Right cardiac atrium (tissue), 5 donors: ENCODE results near the gene MSLN. TPM values are rescaled to one million over a fixed set of nuclear protein-coding genes. Genes with fewer than 3 reads are reported as not detected.
A peak's percentile ranks its signal among the peaks of the same experiment; 100 is the strongest.

Experiments
- ATAC-seq, 2 donors: fragments of 200-7000 bp; cut with Tn5 transposase; one replicate each; pipeline versions ENCODE4 v1.8.0 to v1.9.1; 2020; ENCODE audit warnings: moderate library complexity in 2 of 2, mild to moderate bottlenecking in 1 of 2
- DNase-seq, 3 donors: peaks; one replicate each; pipeline ENCODE4 v3.0.0-alpha.2; 2020
- H3K27ac ChIP-seq: one replicate; pipeline ENCODE4 v1.5.1; 2013; ENCODE audit warnings: mild to moderate bottlenecking, low read length, control low read depth, moderate library complexity
- H3K27me3 ChIP-seq: one replicate; pipeline ENCODE4 v1.6.1; 2013; ENCODE audit not compliant: control insufficient read depth, insufficient read depth
- H3K4me1 ChIP-seq: one replicate; pipeline ENCODE4 v1.6.1; 2013; ENCODE audit warnings: low read length; ENCODE audit not compliant: control insufficient read depth, insufficient read depth
- H3K4me3 ChIP-seq: one replicate; pipeline ENCODE4 v1.5.1; 2013; ENCODE audit warnings: low read length, control low read depth
- H3K9me3 ChIP-seq: one replicate; pipeline ENCODE4 v1.6.1; 2013; ENCODE audit warnings: low read length; ENCODE audit not compliant: control insufficient read depth
- WGBS: extraction: QIAGEN DNeasy Blood & Tissue Kit; methylation state at CpG from one replicate; pipeline ENCODE4 v1.1.7; 2013; 5-methylcytosine and 5-hydroxymethylcytosine counted together
- intact Hi-C, 4 donors: fragments of 100-400 bp; cut with DNase I; formaldehyde crosslinking; loops; one replicate each; pipeline versions ENCODE4 v1.11.0 to v1.14.0; 2022 to 2023
- polyA plus RNA-seq: library from polyadenylated mRNA; stranded (reverse); fragments of 200-250 nt; gene quantifications from one replicate; pipeline ENCODE4 v1.2.3, GENCODE V29; 2013
- total RNA-seq, 4 donors: library from RNA; stranded (reverse); fragmentation: NEBNext Ultra II Directional; extraction: Animal tissue kit (Norgen Biotek cat#: 25700); gene quantifications; one replicate each; pipeline ENCODE4 v1.2.1, GENCODE V29; 2021
- donor health status: healthy with polysubstance abuse.
- donor health status: DM: no; HTN: yes; CAD: no.
- donor health status: DM: no; HTN: no; CAD: no.
- donor health status: DM: no; HTN: yes; CAD: no; lungs with severe emphysema.
- donor health status: DM: yes; HTN: yes; CAD: no.

MSLN gene
- total and polyA plus RNA-seq, 5 donors, result 0.92 to 3.1 (median 1.0) TPM; not detected in 2

- DNase-seq (no peak), ATAC-seq (no peak)
- Histone ChIP-seq H3K4me1 (no peaks in the 10 kb centered on the region), H3K9me3 (no peaks in the 10 kb centered on the region), H3K4me3 (no peak overlapping the region), H3K27ac (no peak overlapping the region), H3K27me3 (no peaks in the 10 kb centered on the region)
- intact Hi-C loops, result no loop called here
- 93% methylated on average over 22 of the region's 22 CpGs for WGBS
Measured at GRCh38 chr16:797686-798085, 37.2 kb downstream of the MSLN start.

GRCh38 chr16:798666-799065 is 38.1 kb downstream of the MSLN start:
- no peak for ATAC-seq
- Histone ChIP-seq H3K4me1 (no peaks in the 10 kb centered on the region), H3K9me3 (no peaks in the 10 kb centered on the region), H3K27me3 (no peaks in the 10 kb centered on the region), H3K27ac (no peak overlapping the region), H3K4me3 (no peak overlapping the region)
- DNase-seq, result no peak
- 91% methylated on average over 19 of the region's 19 CpGs for WGBS
- intact Hi-C loops, result no loop called here

GRCh38 chr16:799111-799947 is 38.8 kb downstream of the MSLN start:
- 65% methylated on average over 22 of the region's 22 CpGs for WGBS
- H3K27me3 ChIP-seq, result no peaks in the 10 kb centered on the region
- no peak overlapping the region for H3K4me3 ChIP-seq
- no peaks in the 10 kb centered on the region for H3K4me1 ChIP-seq
- ATAC-seq (no peak), DNase-seq (no peak)
- intact Hi-C loops, result no loop called here
- H3K9me3 ChIP-seq, result no peaks in the 10 kb centered on the region
- H3K27ac ChIP-seq, result no peak overlapping the region

GRCh38 chr16:799948-800833 is 39.7 kb downstream of the MSLN start, which contains the start of gene GNG13:
GNG13 (minus strand) TSS chr16:800734; CDS start chr16:799077, 1,657 bp downstream.
- DNase-seq (no peak), ATAC-seq (no peak)
- no peak within 1 kb of the TSS for H3K4me3 ChIP-seq
- H3K4me1 ChIP-seq, result no peaks in the 10 kb centered on the region
- no peak within 1 kb of the TSS for H3K27ac ChIP-seq
- no peaks in the 10 kb centered on the region for H3K27me3 ChIP-seq
- intact Hi-C loops, result no loop called here
- 4% methylated on average over 57 of the region's 57 CpGs for WGBS
- no peaks in the 10 kb centered on the region for H3K9me3 ChIP-seq

- H3K4me1 ChIP-seq, result no peaks in the 10 kb centered on the region
- no peak overlapping the region for H3K4me3 ChIP-seq
- H3K27ac ChIP-seq, result no peak overlapping the region
- H3K27me3 ChIP-seq, result no peaks in the 10 kb centered on the region
- 16% methylated on average over 17 of the region's 17 CpGs for WGBS
- ATAC-seq (no peak), DNase-seq (no peak)
- no peaks in the 10 kb centered on the region for H3K9me3 ChIP-seq
- intact Hi-C loops, result no loop called here
Measured at GRCh38 chr16:800834-801511, 40.4 kb downstream of the MSLN start.

GRCh38 chr16:801584-802363 is 41.2 kb downstream of the MSLN start:
- Histone ChIP-seq H3K27me3 (no peaks in the 10 kb centered on the region), H3K4me3 (no peak overlapping the region), H3K4me1 (no peaks in the 10 kb centered on the region), H3K9me3 (no peaks in the 10 kb centered on the region), H3K27ac (no peak overlapping the region)
- WGBS, result 59% methylated on average over 22 of the region's 22 CpGs
- ATAC-seq (no peak), DNase-seq (peak in 1 of 3 donors; percentile 37)
- intact Hi-C loops, result no loop called here

- Histone ChIP-seq H3K27me3 (no peaks in the 10 kb centered on the region), H3K9me3 (no peaks in the 10 kb centered on the region), H3K4me1 (no peaks in the 10 kb centered on the region), H3K4me3 (no peak overlapping the region), H3K27ac (no peak overlapping the region)
- intact Hi-C loops, result no loop called here
- DNase-seq (no peak), ATAC-seq (no peak)
- WGBS, result 68% methylated on average over 7 of the region's 7 CpGs
Measured at GRCh38 chr16:802461-802860, 41.9 kb downstream of the MSLN start.

GRCh38 chr16:802914-803753 is 42.6 kb downstream of the MSLN start:
- Histone ChIP-seq H3K4me1 (no peaks in the 10 kb centered on the region), H3K4me3 (no peak overlapping the region), H3K27me3 (no peaks in the 10 kb centered on the region), H3K27ac (no peak overlapping the region), H3K9me3 (no peaks in the 10 kb centered on the region)
- intact Hi-C loops, result no loop called here
- ATAC-seq, result no peak
- no peak for DNase-seq
- 65% methylated on average over 33 of the region's 33 CpGs for WGBS

- ATAC-seq, result no peak
- DNase-seq, result no peak
- H3K4me3 ChIP-seq, result no peak overlapping the region
- H3K27ac ChIP-seq, result no peak overlapping the region
- no peaks in the 10 kb centered on the region for H3K27me3 ChIP-seq
- H3K9me3 ChIP-seq, result no peaks in the 10 kb centered on the region
- H3K4me1 ChIP-seq, result no peaks in the 10 kb centered on the region
- 45% methylated on average over 8 of the region's 8 CpGs for WGBS
- intact Hi-C loops, result no loop called here
Measured at GRCh38 chr16:803754-804080, 43.2 kb downstream of the MSLN start.
